HUDEP-2 (cell line): Measurements from ENCODE around the gene XPNPEP2.

ENCODE experiments used
- DNase-seq, 76 experiments: peaks; one replicate each; lab custom pipeline; 2025; ENCODE audit not compliant: unreplicated experiment in 76 of 76; lab: John Stamatoyannopoulos, UW

XPNPEP2 gene

GRCh38 chrX:129791961-129792570 is 53.3 kb downstream of the XPNPEP2 start:
- no peak for DNase-seq

- no peak for DNase-seq
Measured at GRCh38 chrX:129792586-129793291, 54.0 kb downstream of the XPNPEP2 start.

- no peak for DNase-seq
Measured at GRCh38 chrX:129793604-129794191, 54.9 kb downstream of the XPNPEP2 start.

- no peak for DNase-seq
Measured at GRCh38 chrX:129795584-129795983, 56.8 kb downstream of the XPNPEP2 start.

DNA sequence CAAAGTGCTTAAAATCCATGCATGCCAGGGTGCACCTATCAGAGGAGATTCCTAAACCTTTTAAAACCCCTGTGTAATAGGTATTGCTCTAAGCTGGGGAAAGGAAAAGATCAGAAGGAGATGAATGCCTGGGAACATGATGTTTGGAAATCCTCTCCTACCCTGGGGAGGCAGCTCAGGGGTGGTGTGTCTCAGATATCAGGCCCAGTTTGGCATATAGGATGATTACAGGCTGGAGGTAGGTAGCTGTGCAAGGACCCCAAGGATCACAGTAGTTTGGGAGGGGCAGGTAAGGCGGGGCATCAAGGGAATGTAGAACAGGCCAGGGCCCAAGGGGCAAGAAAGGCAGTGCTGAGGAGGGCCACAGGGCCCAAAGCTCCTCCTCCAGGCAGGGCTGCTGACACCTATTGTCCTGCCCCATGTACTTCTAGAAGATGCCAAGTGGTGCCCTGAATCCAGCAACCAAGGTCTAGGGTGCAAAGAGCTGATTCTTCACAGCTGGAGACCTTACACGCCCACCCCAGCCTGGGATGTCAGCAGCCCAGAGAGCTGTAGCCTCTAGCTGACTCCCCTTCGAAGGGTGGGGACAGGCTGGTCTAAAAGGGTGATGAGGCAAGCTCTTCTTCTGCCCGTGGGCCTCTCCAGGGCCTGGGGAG is 58.6 kb downstream of the XPNPEP2 start:
- no peak for DNase-seq

DNA sequence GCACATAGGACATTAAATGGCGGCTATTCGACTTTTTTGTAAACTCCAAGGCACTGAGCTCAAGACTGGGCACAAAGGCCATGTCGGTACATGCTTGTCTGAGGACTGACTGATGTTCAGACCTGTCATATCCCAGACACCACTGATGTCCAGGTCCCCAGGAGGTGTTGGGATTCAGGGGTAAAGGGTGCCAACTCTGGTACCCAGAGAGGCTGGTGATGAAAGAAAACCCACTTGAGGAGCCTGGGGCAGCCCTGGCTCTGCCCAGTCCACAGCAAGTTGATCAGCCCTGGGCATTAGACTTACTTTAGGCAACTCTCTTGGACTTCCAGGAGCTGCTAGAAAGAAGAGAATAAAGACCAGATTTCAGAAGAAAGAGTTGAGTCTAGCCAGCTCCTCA is 59.7 kb downstream of the XPNPEP2 start:
- DNase-seq: no peak

- no peak for DNase-seq
Measured at GRCh38 chrX:129798888-129799287, 60.1 kb downstream of the XPNPEP2 start.

- no peak for DNase-seq
Measured at GRCh38 chrX:129800186-129800585, 61.4 kb downstream of the XPNPEP2 start.

DNA sequence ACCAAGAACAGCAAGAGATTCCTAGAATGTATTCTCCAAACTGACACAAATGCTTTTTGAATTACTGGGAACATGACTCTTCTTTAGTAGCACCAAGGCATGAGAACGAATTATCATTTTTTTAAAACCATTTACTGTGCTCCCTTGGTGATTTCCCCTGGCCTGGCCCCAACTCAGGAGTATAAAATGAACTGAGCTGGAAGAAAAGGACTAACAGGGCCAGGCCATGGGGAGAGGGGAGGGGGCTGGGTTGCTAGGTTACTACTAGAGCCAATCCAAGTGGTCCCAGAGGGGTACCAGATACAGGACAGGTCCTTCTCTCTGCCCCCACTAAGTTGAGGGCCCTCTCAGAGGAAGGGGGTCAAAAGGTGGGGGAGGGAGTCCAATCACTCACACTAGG is 64.1 kb downstream of the XPNPEP2 start:
- DNase-seq: no peak

DNA sequence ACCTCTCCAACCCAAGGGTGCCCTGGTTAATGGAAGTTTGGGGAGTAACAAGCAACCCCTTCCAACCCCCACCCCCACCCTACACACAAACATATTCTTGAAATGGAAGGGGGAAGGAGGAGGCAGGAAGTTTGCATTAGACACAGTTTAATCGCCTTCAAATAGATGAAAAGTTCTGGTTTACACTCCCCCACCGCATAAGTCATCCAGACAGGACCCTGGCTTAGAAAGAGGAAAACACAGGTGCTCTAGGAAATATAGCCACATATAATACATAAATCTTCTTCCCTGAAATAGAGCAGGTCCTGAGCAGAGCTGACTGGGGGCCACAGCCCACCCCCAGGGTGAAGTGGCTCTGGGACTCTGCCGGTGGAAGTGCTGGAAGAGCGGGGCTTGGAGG is 66.0 kb downstream of the XPNPEP2 start:
- no peak for DNase-seq

DNA sequence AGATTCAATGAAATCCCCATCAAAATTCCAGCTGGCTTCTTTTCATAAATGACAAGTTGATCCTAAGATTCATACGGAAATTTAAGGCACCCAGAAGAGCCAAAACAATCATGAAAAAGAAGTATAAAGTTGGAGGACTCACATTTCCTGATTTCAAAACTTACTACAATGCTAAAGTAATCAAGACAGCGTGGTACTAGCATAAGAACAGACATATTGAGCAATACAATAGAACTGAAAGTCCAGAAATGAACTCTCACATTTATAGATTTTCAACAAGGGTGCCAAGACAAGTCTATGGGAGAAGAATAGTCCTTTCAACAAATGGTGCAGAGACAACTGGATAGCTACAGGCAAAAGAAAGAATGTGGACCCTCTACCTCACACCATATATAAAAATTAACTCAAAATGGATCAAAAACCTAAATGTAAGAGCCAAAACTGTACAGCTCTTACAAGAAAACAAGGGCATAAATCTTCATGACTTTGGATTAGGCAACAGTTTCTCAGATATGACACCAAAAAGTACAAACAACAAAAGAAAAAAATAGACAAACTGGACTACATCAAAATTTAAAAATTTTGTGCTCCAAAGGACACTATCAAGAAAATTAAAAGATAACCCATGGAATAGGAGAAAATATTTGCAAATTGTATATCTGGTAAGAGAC is 69.5 kb downstream of the XPNPEP2 start:
- no peak for DNase-seq

DNA sequence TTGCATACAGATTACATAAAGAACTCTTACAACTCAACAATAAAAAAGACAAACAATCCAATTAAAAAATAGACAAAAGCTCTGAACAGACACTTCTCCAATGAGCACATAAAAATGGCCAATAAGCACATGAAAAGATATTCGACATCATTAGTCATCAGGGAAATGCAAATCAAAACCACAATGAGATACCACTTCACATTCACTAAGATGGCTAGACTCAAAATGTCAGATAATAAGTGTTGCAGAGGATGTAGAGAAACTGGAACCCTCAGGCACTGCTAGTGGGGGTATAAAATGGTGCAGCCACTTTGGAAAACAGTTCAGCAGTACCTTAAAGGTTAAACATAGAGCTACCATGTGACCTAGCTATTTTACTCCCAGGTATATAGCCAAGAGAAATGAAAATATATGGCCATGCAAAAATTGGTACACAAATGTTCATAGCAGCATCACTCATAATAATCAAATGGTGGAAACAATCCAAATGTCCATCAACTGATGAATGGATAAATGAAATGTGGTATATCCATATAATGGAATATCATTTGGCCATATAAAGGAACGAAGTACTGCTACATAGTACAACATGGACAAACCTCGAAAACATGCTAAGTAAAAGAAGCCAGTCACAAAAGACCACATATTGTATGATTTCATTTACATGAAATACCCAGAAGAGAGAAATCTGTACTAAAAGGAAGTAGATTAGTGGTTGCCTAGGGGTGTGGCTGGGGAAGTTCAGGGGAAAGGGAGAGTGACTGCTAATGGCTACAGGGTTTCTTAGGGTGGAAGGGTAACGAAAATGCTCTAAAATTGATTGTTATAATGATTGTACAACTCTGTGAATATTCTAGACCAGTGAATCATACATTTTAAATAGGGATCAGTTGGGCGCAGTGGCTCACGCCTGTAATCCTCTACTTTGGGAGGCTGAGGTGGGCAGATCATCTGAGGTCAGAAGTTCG is 70.3 kb downstream of the XPNPEP2 start:
- no peak for DNase-seq

DNA sequence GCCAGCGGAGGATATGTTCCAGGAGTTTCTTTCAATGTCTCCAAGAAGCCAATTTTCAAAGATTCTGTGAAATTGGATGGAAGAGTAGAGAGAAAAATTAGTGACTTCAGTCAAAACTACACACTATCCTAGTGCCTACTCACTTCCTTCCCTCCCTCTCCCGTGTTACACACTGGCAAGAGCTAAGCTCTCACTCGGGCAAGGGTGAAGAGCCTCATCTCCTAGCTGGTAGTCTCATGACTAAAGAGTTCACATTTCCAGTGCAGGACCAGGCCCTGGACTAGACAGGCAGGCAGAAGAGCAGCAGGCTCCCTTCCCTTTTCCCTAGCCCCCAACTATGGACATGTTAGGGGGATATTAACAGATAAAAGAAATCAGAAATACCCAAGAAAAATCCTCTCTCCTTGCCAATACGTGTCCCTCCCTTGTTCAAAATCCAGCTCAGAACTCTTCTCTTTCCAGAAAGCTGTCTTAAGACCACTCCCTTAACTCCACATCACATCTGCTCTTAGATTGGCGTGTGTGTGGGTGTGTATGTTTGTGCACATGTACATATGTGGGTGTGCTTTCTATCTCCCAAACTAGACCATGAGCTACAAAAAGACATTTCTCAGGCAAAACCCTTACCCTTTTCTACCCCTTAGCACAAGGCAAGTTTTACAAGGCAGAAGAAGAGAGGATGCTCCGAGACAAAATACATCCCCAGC is 75.0 kb downstream of the XPNPEP2 start:
- no peak for DNase-seq

- DNase-seq: no peak
Measured at GRCh38 chrX:129818123-129818522, 79.3 kb downstream of the XPNPEP2 start.
